ENCODE data around the gene UBE2Z.

Gene UBE2Z

DNA sequence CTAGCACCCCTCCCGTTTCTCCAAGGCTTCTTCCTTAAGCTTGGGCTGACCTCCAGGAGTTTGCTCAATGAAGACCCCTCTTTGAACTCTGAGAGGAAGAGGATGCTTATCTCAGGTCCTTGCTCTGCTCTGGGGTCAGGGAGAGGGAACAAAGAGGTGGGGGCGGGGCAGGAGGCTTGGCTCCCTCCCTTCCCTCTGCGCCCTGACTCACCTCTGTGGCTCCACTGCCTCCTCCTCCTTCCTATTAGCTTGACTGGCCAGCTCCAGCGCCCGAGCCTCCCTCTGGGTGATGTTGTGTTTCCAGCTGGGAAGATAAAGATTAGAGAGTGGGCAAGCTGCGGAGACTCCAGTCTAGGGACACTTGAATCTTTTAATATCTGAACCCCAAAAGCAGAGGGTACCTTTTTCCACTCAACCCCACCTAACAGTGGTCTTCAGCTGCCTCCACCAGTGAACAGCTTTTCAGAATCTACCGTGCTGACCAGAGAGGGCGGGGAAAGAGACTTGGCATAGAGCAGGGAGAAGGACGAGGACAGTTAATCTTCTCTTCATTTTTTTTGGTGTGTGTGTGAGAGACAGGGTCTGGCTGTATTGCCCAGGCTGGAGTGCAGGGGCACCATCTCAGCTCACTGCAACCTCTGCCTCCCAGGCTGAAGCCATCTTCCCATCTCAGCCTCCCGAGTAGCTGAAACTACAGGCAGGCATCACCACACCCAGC lies 53.5 kb downstream of the UBE2Z start:
- DNase-seq, result no peak

- no peak for DNase-seq
Measured at GRCh38 chr17:48970224-48970623, 62.0 kb downstream of the UBE2Z start.

- no peak for DNase-seq
Measured at GRCh38 chr17:48970865-48971687, 62.9 kb downstream of the UBE2Z start.

DNA sequence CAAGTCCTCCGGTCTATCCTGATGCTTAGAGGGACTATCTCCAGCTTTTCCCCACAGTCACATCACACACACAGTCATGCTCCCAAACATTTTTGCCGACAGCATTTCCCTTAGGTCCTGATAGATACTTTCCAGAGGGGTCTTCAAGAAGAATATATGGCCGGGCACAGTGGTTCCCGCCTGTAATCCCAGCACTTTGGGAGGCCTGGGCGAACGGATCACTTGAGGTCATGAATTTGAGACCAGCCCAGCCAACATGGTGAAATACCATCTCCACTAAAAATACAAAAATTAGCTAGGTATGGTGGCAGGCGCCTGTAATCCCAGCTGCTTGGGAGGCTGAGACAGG lies 64.5 kb downstream of the UBE2Z start:
- no peak for DNase-seq

- no peak for DNase-seq
Measured at GRCh38 chr17:48973806-48974205, 65.6 kb downstream of the UBE2Z start.
